HG02571 (cell line): ENCODE measurements around the gene GPLD1.
"Not testable (repeated sequence)": the region's sequence is repeated elsewhere in the genome, so short reads cannot be mapped to it uniquely, and the experiment has no call there.

ENCODE experiments used
- ATAC-seq: cut with Tn5 transposase; IDR thresholded peaks from one replicate; pipeline ENCODE4 v1.9.1; 2021; ENCODE audit warnings: mild to moderate bottlenecking, moderate library complexity; ENCODE audit not compliant: unreplicated experiment

GPLD1 gene, protein sequence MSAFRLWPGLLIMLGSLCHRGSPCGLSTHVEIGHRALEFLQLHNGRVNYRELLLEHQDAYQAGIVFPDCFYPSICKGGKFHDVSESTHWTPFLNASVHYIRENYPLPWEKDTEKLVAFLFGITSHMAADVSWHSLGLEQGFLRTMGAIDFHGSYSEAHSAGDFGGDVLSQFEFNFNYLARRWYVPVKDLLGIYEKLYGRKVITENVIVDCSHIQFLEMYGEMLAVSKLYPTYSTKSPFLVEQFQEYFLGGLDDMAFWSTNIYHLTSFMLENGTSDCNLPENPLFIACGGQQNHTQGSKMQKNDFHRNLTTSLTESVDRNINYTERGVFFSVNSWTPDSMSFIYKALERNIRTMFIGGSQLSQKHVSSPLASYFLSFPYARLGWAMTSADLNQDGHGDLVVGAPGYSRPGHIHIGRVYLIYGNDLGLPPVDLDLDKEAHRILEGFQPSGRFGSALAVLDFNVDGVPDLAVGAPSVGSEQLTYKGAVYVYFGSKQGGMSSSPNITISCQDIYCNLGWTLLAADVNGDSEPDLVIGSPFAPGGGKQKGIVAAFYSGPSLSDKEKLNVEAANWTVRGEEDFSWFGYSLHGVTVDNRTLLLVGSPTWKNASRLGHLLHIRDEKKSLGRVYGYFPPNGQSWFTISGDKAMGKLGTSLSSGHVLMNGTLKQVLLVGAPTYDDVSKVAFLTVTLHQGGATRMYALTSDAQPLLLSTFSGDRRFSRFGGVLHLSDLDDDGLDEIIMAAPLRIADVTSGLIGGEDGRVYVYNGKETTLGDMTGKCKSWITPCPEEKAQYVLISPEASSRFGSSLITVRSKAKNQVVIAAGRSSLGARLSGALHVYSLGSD

DNA sequence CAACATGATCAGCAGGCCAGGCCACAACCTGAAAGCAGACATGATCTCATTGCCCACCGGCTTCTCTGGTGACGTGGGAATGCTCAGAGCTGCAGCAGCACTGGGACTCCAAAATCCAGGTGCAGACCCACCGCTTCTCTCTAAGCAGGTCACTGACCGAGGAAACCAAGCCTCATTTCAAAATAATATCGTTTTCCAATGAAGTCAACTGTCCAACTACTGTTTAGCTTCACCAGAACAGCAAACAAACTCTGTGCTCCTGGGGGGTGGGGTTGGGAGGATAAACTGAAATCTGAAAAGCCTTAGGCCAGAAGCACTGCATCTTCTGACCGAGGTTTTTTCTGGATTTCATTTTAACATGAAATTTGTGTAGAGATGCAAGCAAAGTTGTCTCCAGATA, at the start of gene GPLD1:
Gene GPLD1 (minus strand): TSS at position 109 of the 400 bp plus-strand sequence. CDS start 67 bp downstream, at position 42.
- ATAC-seq: no peak

DNA sequence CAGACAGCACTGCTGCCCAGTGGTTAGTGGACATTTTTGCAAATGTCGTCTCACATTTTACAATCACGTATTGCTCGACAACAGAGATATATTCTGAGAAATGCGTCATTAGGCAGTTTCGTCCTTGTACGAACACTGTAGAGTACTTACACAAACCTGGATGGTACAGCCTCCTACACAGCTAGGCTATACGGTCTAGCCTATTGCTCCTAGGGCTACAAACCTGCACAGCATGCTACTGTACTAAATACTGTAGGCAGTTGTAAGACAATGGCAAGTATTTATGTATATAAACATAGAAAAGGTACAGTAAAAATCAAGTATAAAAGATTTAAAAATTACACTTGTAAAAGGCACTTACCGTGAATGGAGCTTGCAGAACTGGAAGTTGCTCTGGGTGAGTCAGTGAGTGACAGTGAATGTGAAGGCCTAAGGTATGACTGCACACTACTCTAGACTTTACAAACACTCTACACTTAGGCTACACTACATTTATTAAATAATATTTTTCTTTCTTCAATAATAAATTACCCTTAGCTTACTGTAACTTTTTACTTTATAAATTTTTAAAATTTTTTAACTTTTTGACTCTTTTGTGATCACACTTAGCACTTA, 48.5 kb upstream of the GPLD1 start:
- no peak for ATAC-seq

DNA sequence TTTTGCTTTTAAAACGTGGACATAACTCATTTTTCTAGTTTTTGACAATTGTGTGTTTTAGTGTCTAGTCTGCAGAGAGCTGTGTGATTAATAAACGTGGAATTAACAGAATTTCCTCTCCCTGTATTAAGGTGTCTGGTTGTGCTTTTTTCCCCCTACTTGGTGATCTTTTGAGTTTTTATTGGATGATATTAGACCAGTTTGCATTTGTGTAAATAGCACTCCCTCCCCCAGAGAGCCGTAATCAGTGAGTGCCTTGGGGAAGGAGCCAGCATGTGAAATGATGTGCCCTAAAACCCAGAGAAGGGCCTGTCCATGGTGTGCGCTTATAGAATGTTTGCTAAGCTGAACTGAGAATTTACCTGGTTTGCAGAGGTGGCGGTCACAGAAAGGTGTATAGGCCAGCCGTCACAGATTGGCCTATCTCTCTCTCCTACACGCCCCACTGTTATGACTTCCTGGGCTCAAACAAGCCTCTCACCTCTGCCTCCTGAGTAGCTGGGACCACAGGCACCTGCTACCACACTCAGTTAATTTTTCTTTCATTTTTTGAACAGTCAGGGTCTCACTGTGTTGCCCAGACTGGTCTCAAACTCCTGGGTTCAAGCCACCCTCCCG, 47.8 kb upstream of the GPLD1 start:
- ATAC-seq: no peak

DNA sequence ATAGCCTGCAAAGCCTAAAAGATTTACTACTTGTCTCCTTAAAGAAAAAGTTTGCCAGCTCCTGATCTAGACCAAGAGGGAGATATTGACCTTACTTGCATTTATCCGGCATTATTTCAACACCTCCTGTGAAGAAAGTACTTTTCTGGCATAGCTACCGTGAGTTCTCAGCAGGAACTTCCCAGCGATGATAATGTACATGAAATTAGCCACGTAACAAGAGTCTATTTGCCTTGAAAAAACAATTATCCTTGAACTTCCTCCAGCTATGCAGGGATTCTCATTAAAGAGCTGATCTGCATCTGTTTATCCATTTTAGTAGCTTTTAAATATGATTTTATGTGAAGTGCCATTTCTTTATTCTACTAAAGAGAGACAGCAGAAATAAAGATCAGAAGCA, 47.1 kb upstream of the GPLD1 start:
- no peak for ATAC-seq

DNA sequence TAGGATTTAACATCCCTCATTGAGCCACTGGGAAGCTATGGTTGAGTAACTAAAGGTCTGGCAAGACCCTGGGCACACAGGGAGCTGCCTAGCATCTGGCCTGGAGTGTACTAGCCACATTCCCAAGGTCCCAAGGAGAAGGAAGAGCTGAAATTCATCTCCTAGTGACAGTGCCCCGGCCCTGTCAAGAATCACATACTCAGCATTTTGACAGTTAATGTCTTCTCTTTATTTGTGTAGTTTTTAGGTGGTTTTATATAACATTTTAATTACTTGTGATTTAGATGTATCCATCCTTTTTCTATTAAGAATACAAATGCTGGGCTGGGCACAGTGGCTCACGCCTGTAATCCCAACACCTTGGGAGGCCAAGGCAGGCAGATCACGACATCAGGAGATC, 45.8 kb upstream of the GPLD1 start:
- no peak for ATAC-seq

DNA sequence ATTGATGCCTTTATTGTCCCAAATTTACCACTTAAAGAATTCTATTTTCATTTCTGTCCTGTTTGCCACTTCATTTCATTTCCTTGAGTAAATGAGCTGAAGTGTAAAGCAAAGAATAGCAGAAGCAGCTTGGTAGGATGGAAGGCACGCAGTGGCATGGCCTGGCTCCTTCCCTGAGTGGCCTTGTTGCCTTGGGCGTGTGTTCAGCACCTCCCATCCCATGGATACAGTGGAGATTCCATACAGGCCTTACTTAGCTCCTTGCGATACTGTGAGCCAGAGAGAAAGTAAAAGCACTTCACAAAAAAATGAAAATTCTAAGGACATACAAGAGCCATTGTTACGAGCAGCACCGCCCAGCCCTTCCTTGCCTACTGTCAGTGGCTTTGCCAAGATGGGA, 45.0 kb upstream of the GPLD1 start:
- no peak for ATAC-seq

DNA sequence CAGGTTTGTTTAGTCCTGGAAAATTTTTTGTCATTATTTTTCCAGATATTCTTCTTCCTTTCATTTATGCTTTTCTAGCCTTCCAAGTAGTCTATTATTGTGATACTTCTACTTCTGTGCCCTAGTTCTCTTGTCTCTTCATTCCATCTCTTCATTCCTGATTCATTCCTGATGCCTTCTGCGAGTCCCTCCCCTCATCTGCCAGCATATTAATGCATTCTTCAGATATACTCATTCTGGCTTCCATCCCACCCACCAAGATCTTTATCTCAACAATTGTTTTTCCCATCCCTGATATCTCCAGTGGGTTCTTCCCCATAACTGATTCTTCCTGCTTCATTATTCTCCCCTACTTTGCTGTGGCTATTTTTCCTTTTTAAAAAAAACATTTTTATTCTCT, 40.6 kb upstream of the GPLD1 start:
- no peak for ATAC-seq

DNA sequence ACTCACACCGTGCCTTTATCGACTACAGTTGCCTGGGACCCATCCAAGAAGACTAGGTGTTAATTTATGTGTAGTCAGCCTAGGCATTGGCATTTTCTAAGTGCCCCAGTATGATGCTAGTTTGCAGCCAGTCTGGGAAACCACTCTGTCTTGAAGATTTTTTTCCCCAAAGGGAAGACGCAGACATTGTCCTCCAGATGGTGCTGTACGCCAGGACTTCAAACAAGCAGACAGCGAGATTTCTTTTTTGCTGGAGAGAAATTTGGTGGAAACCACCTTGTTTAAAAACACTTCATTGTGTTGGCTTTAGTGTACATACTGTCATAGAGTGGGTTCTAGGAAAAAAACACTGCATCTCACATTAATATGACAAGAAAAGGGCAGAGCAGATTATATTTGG, 35.4 kb upstream of the GPLD1 start:
- ATAC-seq: no peak

DNA sequence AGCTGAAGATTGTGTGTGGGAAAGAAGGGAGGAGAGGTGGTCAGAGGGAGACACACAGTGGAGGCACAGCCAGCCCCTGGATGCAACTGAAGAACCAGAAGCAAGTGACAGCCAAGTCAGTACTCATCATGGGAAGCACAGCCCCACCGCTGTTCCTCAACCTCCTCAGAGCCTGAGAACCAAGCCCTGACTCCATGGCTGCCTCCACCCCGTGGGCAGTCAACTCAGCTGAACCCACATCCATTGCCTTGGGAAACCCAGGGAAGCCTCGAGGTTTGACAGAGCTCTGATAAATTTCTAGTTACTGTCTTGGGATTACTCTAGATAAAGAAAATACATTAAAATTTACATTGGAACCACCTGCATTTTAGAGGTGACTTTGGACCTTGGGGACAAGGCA, 35.0 kb upstream of the GPLD1 start:
- ATAC-seq: no peak

DNA sequence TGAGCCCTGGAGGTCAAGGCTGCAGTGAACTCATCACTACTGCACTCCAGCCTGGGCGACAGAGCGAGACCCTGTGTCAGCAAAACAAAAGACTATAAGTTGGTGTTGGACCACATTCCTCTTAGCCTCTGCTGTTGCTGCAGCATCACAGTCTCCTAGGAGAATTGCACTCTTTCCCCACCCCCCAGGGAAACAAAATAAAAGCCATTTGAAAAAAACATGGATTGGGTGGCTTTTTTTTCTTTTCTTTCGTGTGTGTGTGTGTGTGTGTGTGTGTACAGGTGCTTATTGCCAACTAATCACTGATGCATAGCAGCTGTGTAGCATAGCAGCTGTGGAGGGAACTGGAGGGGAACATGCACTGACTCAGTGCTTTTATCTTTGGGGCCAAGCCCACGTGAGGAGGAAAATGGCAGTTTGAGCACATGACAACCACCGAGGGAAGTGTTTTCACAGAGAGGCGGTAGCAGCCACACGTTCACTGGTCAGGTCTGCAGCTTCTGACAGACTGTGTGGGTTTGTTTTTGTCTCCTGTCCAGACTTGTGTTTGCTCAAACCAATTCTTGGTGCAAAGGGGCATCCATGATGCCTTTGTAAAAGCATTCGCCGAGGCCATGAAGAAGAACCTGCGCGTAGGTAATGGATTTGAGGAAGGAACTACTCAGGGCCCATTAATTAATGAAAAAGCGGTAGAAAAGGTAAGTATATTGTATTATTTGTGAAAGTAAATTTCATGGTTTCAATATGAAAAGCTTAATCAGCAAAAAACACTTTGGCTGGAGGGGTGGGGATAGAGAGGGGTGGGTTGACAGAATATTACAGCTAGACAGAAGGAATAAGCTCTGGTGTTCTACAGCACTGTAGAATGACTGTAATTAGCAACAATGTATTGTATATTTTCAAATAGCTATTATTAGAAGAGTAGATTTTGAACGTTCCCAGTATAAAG, 33.1 kb upstream of the GPLD1 start:
- no peak for ATAC-seq

DNA sequence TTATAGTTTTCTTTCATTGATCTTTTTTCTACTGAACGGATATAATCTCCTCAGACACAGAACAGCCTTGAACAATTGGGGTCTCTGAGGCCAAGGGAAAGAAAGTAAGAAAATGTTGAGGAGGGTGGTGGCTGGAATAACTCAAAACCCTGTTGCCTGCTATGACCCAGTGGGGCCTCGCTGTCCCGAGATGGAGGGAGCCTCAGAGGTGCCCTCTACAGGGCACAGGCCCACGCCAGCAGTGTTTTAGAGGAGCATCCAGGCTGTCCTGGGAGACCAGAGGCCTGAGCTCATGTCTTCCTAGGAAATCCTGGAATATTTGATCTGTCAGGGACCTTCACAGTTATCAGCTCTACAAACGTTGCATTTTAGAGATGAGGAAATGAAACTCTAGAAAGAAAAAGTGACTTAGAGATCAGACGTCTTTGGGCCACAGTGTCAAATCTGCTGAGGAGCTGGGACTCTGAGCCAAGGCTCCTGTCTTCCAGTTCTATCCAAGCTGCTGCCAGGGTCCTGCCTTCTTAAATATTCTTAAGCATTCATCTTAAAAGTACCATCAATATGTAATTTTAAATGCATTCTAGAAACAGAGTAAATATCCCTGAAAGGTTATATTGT, 31.7 kb upstream of the GPLD1 start:
- ATAC-seq: peak; percentile 38

DNA sequence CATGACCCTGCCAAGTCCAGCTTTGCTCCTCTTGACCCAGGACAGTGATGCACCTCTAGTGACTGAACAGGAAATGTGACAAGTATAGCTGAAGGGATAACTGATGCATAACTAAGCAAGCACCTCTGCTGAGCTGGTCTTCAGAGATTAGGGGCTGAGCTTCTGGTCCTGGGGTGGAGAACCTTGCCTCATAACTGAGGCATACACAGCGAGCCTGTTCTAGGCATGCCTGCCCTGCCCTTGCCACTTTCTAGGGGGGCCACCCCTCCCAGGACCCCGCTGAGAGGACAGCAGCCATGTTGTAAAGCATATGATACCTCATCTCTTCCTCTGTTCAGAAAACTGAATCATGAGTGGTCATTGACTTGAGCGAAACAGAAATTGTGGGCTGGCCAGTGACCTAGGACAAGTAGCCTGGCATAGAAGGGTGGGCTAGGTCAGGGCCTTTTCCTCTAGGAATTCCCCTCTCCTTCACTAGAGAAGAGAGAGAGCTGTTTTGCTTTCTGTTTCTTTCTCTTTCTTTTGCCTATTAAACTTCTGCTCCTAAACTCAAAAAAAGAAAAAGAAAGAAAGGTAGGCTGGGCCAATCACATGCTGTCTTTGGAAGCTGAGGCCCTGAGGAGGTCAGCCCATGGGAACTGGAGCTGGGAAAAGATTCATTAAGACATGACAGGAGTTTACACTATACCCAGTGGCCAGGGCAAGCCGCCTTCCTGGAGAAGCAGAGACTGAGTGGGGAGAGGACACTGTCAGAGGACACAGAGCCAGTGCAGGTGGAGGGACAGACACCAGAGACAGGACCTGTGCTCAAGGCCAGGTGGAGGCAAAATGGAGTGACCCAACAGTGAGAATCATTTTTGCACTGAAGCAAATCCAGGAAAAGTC, 28.5 kb upstream of the GPLD1 start:
- ATAC-seq: peak; percentile 60

DNA sequence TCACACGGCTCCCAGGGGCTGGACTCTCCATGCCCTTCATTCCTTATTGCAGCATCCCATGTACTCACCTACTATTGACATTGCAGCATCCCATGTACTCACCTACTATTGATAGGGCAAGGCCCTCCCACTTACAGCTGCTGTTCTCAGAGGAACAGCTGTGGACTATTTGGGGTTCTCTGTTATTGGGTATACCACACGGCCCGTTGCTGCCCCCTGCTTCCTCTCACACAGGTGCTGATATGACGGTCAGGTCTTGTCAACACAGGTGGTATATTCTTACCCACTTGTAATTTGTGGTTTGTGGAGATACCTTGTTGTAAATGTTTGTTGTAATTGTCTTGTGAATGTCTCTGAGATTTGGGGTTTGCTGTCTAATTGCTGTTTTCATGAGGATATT, 24.2 kb upstream of the GPLD1 start:
- ATAC-seq: peak; percentile 63

DNA sequence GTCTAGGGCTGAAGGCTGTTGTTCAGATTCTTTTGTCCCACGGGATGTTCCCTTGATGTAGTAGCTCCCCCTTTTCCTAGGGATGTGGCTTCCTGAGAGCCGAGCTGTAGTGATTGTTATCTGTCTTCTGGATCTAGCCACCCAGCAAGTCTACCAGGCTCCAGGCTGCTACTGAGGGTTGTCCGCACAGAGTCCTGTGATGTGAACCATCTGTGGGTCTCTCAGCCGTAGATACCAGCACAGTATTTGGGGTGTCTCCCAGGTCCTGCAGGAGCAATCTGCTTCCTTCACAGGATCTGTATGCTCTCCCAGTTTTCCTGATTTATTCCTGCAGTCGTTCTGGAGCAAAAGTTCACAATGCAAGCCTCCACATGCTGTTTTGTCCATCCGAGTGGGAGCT, 22.6 kb upstream of the GPLD1 start:
- ATAC-seq: not testable (repeated sequence)

DNA sequence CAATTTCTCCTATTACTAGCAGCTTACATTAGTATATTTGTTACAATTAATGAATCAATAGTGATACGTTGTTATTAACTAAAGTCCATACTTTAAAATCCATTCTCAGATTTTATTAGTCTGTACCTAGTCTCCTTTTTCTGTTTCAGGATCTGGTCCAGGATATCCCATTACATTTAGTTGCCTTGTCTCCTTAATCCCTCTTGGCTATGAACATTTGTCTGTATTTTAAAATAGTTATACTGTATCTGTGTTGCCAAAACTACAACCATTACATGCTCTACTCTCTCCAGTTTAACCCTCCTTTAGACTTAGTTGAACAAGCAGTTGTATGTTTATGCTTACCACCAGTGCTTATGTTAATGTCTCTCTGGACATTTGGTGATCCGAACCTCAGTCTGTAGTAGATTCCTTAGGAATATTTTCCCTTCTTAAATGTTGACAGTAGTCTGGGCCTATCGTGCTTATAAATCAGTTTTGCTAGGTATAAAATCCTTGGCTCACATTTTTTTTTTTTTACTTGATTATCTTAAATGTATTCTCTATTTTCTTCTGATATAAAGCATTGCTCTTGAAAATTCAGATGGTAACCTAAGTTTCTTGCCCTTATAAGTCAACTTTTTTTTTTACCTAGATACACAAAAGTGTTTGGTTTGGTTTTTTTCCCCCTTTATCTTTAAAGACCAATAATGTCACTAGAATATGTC, 17.6 kb upstream of the GPLD1 start:
- ATAC-seq: no peak

DNA sequence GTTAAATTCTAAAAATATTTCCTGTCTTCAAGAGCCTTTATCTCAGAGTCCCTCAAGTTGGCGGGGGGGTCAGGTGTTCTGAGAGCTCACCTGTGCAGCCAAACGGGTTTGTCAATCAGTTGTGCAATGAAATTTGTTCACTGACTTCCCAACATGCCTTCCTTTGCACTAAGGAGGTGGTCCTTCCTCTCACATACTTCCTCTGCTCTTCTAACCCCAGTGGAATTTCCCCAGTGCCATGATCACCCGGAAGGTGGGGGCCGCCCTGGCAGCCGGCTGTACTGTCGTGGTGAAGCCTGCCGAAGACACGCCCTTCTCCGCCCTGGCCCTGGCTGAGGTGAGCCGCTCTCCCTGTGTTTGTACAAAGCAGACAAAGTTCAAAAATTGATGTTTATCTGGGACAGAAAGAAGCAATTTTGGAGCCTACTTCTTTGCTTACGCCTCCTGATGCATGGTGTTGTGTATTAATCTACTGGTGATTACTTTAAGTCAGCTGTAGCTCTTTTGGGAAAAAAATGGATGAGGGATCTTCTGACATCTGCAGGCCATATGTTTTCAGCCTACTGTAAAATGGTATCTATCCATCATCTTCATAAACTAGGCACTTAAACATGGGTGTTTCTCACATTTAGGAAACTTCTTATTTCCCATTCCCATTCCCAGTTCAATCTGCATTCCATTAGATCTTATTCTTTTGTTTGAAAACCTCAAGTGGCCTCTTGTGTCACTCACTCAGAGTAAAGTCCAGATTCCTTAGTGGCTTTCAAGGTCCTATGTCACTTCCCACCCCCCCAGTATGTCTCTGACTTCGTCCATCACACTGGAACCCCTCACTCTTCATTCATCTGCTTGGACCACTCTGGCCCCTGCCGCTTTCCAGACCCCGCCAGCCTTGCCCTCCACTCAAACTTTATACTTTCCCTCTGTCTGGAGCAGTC, 15.5 kb upstream of the GPLD1 start:
- no peak for ATAC-seq

DNA sequence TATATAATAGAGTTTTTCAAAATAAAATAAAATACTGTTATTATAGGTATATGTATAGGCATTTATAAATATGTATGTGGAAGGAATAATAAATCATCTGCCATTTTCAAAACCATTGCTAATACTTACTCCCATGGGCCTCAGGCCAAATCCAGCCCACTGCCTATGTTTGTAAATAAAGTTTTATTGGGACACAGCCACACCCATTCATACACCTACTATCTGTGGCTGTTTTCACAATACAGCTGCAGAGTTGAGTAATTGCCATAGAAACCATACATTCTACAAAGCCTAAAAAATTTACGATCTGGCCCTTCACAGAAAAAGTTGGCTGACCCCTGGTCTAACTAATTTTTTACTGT, 14.9 kb upstream of the GPLD1 start:
- no peak for ATAC-seq
